Lung (tissue), 12 donors: ENCODE data around the gene ETFB. TPM values are rescaled to one million over a fixed set of nuclear protein-coding genes. Genes with fewer than 3 reads are reported as not detected.
A peak's percentile ranks its signal among the peaks of the same experiment; 100 is the strongest.

ENCODE experiments used
- ATAC-seq: fragments of 200-7000 bp; cut with Tn5 transposase; one replicate; pipeline ENCODE4 v1.9.1; 2020; ENCODE audit warnings: moderate number of reproducible peaks; ENCODE audit not compliant: insufficient read depth, low FRiP score
- DNase-seq, 3 donors: peaks; one replicate each; pipeline ENCODE4 v3.0.0-alpha.2; 2013 to 2017
- H3K27ac ChIP-seq, 2 donors: one replicate each; pipeline ENCODE4 v1.5.1; 2013; ENCODE audit warnings: mild to moderate bottlenecking in 2 of 2, moderate library complexity in 2 of 2, control low read depth in 1 of 2, inconsistent platforms in 1 of 2, low read depth in 1 of 2, low read length in 1 of 2
- H3K27me3 ChIP-seq, 3 donors: one replicate each; pipeline ENCODE4 v1.5.1; 2013; ENCODE audit warnings: low read length in 2 of 3; ENCODE audit not compliant: control insufficient read depth in 3 of 3, insufficient read depth in 3 of 3
- H3K36me3 ChIP-seq, 4 donors: one replicate each; pipeline ENCODE4 v1.5.1; 2013; ENCODE audit warnings: low read length in 4 of 4, mild to moderate bottlenecking in 1 of 4, moderate library complexity in 1 of 4; ENCODE audit not compliant: control insufficient read depth in 4 of 4, insufficient read depth in 4 of 4
- H3K4me1 ChIP-seq, 5 donors: one replicate each; pipeline ENCODE4 v1.5.1; 2013; ENCODE audit warnings: low read length in 5 of 5, mild to moderate bottlenecking in 2 of 5, moderate library complexity in 1 of 5; ENCODE audit not compliant: control insufficient read depth in 5 of 5, insufficient read depth in 5 of 5
- H3K4me3 ChIP-seq: one replicate; pipeline ENCODE4 v1.5.1; 2013; ENCODE audit warnings: mild to moderate bottlenecking, control low read depth, moderate library complexity
- H3K9ac ChIP-seq, 2 donors: one replicate each; pipeline ENCODE4 v1.5.1; 2013; ENCODE audit warnings: low read length in 2 of 2, control low read depth in 1 of 2; ENCODE audit not compliant: insufficient read depth in 1 of 2
- H3K9me3 ChIP-seq, 4 donors: one replicate each; pipeline ENCODE4 v1.5.1; 2013; ENCODE audit warnings: low read length in 3 of 4, mild to moderate bottlenecking in 1 of 4, moderate library complexity in 1 of 4; ENCODE audit not compliant: control insufficient read depth in 4 of 4, insufficient read depth in 3 of 4
- WGBS, 2 donors: extraction: QIAGEN DNeasy Blood & Tissue Kit; methylation state at CpG; one replicate each; pipeline ENCODE4 v1.1.7; 2013; 5-methylcytosine and 5-hydroxymethylcytosine counted together
- polyA plus RNA-seq, 2 donors: library from polyadenylated mRNA; stranded (reverse); fragments of 200-250 nt; gene quantifications; one replicate each; pipeline ENCODE4 v1.2.1, GENCODE V29; 2013
- total RNA-seq, 2 donors: library from RNA; depleted of rRNA in 1 of 2; stranded (reverse); fragments of >200 nt in 1 of 2; gene quantifications; one replicate each; pipeline ENCODE4 v1.2.1, GENCODE V29; 2014 to 2021
- TF ChIP-seq, protein P1 (sequence below): IDR thresholded peaks from 2 replicates; pipeline ENCODE4 v1.5.1; 2012; ENCODE audit warnings: mild to moderate bottlenecking; ENCODE audit errors: control extremely low read depth, extremely low read depth
- donor health status: control.
- donor health status: control.
- donor health status: Bipolar disorder and iron deficiency.
- donor health status: healthy.
- donor health status: DM: yes; HTN: yes; CAD: no.

The ETFB gene
- total and polyA plus RNA-seq, 4 donors, result 36.8 to 118 (median 103) TPM

- WGBS, 2 donors, result 1 to 6% methylated on average over 74 to 75 of the region's 75 CpGs
Observed at GRCh38 chr19:51327066-51328001, 38.9 kb downstream of the ETFB start.

GRCh38 chr19:51326216-51327065 is 39.7 kb downstream of the ETFB start:
- H3K9me3 ChIP-seq, result peaks cover 0 to 2% (median 0%) of the 10 kb centered on the region in 4 donors
- H3K4me1 ChIP-seq, result peaks cover 0 to 5% (median 0%) of the 10 kb centered on the region in 5 donors
- H3K27ac ChIP-seq, result no peak overlapping the region
- peaks cover 0 to 32% (median 10%) of the 10 kb centered on the region in 3 donors for H3K27me3 ChIP-seq
- TF ChIP-seq, protein P1, sequence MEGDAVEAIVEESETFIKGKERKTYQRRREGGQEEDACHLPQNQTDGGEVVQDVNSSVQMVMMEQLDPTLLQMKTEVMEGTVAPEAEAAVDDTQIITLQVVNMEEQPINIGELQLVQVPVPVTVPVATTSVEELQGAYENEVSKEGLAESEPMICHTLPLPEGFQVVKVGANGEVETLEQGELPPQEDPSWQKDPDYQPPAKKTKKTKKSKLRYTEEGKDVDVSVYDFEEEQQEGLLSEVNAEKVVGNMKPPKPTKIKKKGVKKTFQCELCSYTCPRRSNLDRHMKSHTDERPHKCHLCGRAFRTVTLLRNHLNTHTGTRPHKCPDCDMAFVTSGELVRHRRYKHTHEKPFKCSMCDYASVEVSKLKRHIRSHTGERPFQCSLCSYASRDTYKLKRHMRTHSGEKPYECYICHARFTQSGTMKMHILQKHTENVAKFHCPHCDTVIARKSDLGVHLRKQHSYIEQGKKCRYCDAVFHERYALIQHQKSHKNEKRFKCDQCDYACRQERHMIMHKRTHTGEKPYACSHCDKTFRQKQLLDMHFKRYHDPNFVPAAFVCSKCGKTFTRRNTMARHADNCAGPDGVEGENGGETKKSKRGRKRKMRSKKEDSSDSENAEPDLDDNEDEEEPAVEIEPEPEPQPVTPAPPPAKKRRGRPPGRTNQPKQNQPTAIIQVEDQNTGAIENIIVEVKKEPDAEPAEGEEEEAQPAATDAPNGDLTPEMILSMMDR, result no peak
- H3K4me3 ChIP-seq, result no peak overlapping the region
- H3K36me3 ChIP-seq, result no peaks in the 10 kb centered on the region
- DNase-seq, result no peak
- no peak overlapping the region for H3K9ac ChIP-seq
- 17 to 22% methylated on average over 34 to 36 of the region's 36 CpGs for WGBS, 2 donors
- ATAC-seq, result no peak

More at GRCh38 chr19:51327066-51328001, 38.9 kb downstream of the ETFB start:
- peak; percentile 58 for ATAC-seq
- peaks cover 0 to 5% (median 0%) of the 10 kb centered on the region in 5 donors for H3K4me1 ChIP-seq
- H3K9me3 ChIP-seq, result peaks cover 0 to 2% (median 0%) of the 10 kb centered on the region in 4 donors
- TF ChIP-seq, protein P1, result no peak
- no peak overlapping the region for H3K27ac ChIP-seq
- no peak overlapping the region for H3K4me3 ChIP-seq
- H3K36me3 ChIP-seq, result no peaks in the 10 kb centered on the region
- peaks cover 0 to 27% (median 10%) of the 10 kb centered on the region in 3 donors for H3K27me3 ChIP-seq
- DNase-seq, result peak; percentile 53 to 75 (median 56)
- no peak overlapping the region for H3K9ac ChIP-seq

DNA sequence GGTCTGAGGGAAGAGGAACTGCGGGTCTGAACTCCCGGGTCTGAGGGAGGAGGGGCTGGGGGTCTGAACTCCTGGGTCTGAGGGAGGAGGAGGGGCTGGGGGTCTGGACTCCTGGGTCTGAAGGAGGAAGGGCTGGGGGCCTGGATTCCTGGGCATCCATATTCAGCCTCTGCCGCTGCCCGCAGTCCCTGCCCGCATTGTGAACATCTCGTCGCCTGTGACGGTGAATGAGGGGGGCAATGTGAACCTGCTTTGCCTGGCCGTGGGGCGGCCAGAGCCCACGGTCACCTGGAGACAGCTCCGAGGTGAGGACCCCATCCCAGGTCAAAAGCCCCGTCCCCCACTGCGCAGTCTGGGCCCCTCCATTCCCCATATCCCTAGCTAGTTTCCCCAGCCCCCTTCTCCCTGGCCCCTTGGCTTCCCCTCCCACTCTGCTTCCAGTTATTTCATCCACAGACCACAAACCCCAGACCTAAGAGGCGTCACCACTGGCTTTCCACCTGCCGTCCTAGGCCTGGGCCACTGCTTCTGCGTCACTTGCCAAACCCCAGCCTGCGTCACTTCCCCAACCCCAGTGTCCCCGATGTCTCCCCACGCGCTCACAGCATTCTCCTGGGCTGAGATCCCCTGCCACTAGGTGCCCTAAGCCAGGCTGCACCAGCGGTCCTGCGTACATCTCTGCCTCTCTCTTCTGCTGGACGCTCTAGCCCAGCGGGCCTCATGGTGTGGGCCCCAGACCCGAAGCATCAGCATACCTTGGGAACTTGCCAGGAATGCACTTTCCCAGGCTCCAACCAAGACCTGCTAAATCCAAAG is 40.8 kb downstream of the ETFB start:
- WGBS, 2 donors, result 70% methylated on average over 26 of the region's 26 CpGs
- Histone ChIP-seq H3K9me3 (no peaks in the 10 kb centered on the region), H3K27ac (no peak overlapping the region), H3K9ac (no peak overlapping the region), H3K27me3 (peaks cover 0 to 39% (median 10%) of the 10 kb centered on the region in 3 donors), H3K4me3 (no peak overlapping the region), H3K4me1 (peaks cover 0 to 10% (median 0%) of the 10 kb centered on the region in 5 donors), H3K36me3 (no peaks in the 10 kb centered on the region)
- TF ChIP-seq, protein P1, result no peak
- DNase-seq (no peak), ATAC-seq (no peak)
